Measurements from ENCODE around the gene ADCY9. TPM values are rescaled to one million over a fixed set of nuclear protein-coding genes. Genes with fewer than 3 reads are reported as not detected.

The ADCY9 gene
- total and polyA plus RNA-seq, 5 donors: 13.0 to 31.4 (median 27.0) TPM

DNA sequence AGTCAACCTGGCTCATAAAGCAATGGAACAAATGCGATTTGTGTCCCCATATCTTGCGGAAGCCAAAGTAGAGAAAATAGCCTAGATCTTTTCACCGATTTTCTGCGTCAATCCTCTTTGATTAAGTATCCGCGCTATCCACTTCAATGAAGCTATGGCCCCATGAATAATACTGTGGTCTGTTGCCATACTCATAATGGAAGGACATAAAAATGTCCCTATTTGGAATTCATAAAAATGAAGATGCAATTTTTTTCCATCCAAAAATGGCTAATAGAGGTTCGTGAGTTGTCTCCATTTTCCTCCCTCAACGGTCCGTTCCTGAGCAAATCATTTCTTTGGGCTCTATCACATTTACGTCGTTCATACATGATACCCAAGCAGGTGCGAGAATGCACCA, 25.4 kb upstream of the ADCY9 start:
- 96% methylated on average over 12 of the region's 12 CpGs for WGBS
- H3K4me1 ChIP-seq (ENCODE audit: control insufficient read depth, insufficient read depth, low read length): no peaks in the 10 kb centered on the region
- no peak for ATAC-seq
- no peak overlapping the region for H3K4me3 ChIP-seq (ENCODE audit: low read length)
- no peak overlapping the region for H3K27ac ChIP-seq (ENCODE audit: low read length)
- H3K9me3 ChIP-seq (ENCODE audit: control insufficient read depth, low read length): no peaks in the 10 kb centered on the region
- H3K27me3 ChIP-seq (ENCODE audit: control insufficient read depth, insufficient read depth): no peaks in the 10 kb centered on the region
- intact Hi-C loops (cut with DNase I): no loop called here
- no peak for DNase-seq

DNA sequence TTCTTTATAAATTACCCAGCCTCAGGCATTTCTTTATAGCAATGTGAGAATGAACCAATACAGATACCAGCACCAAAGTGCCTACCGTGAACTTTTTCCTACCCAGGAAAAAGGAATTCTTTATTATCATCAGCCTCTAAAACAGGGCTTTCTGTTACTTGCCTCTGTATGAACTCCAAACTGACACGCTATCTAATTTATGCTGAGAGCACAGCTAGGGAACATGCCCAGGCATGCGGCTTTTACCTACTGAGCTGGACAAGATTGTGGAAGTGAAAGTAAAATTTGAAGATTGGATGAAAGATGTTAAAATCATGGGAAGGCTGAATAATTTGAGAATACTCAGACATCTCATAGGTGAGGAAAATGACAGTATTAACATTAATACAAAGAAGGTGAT, 24.4 kb upstream of the ADCY9 start:
- ATAC-seq (no peak), DNase-seq (no peak)
- Histone ChIP-seq H3K9me3 (ENCODE audit: control insufficient read depth, low read length) (no peaks in the 10 kb centered on the region), H3K27me3 (ENCODE audit: control insufficient read depth, insufficient read depth) (no peaks in the 10 kb centered on the region), H3K27ac (ENCODE audit: low read length) (no peak overlapping the region), H3K4me3 (ENCODE audit: low read length) (no peak overlapping the region), H3K4me1 (ENCODE audit: control insufficient read depth, insufficient read depth, low read length) (no peaks in the 10 kb centered on the region)
- 76% methylated on average over 3 of the region's 3 CpGs for WGBS
- intact Hi-C loops (cut with DNase I): no loop called here

DNA sequence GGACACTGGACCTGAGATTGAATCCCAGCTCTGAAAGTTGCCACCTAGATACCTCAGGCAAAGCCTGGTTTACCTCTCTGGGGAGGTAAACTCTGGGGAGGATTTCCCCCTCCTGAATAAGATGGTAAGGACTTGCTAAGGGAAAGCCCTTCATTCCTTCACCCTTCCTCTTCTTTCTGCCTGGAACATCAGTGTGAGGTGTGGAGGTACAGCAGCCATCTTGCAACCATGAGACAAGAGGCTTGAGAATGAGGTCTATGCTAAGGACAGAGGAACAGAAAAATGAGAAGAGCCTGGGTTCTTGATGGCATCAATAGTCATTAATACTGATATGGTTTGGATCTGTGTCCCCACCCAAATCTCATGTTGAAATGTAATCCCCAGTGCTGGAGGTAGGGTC, 23.7 kb upstream of the ADCY9 start:
- H3K4me1 ChIP-seq (ENCODE audit: control insufficient read depth, insufficient read depth, low read length): no peaks in the 10 kb centered on the region
- DNase-seq: no peak
- H3K27ac ChIP-seq (ENCODE audit: low read length): no peak overlapping the region
- H3K4me3 ChIP-seq (ENCODE audit: low read length): no peak overlapping the region
- intact Hi-C loops (cut with DNase I): no loop called here
- no peak for ATAC-seq
- H3K9me3 ChIP-seq (ENCODE audit: control insufficient read depth, low read length): no peaks in the 10 kb centered on the region
- no peaks in the 10 kb centered on the region for H3K27me3 ChIP-seq (ENCODE audit: control insufficient read depth, insufficient read depth)

- H3K4me3 ChIP-seq (ENCODE audit: low read length): no peak overlapping the region
- DNase-seq (no peak), ATAC-seq (no peak)
- intact Hi-C loops (cut with DNase I): no loop called here
- H3K27ac ChIP-seq (ENCODE audit: low read length): no peak overlapping the region
- 80% methylated on average over 6 of the region's 6 CpGs for WGBS
- no peaks in the 10 kb centered on the region for H3K27me3 ChIP-seq (ENCODE audit: control insufficient read depth, insufficient read depth)
- H3K9me3 ChIP-seq (ENCODE audit: control insufficient read depth, low read length): no peaks in the 10 kb centered on the region
- H3K4me1 ChIP-seq (ENCODE audit: control insufficient read depth, insufficient read depth, low read length): no peaks in the 10 kb centered on the region
Observed at GRCh38 chr16:4138713-4139112, 22.5 kb upstream of the ADCY9 start.

GRCh38 chr16:4137438-4137837, 21.2 kb upstream of the ADCY9 start:
- Histone ChIP-seq H3K4me3 (ENCODE audit: low read length) (no peak overlapping the region), H3K27me3 (ENCODE audit: control insufficient read depth, insufficient read depth) (no peaks in the 10 kb centered on the region), H3K4me1 (ENCODE audit: control insufficient read depth, insufficient read depth, low read length) (no peaks in the 10 kb centered on the region), H3K9me3 (ENCODE audit: control insufficient read depth, low read length) (no peaks in the 10 kb centered on the region), H3K27ac (ENCODE audit: low read length) (no peak overlapping the region)
- 86% methylated on average over 3 of the region's 3 CpGs for WGBS
- intact Hi-C loops (cut with DNase I): no loop called here
- DNase-seq (no peak), ATAC-seq (no peak)

DNA sequence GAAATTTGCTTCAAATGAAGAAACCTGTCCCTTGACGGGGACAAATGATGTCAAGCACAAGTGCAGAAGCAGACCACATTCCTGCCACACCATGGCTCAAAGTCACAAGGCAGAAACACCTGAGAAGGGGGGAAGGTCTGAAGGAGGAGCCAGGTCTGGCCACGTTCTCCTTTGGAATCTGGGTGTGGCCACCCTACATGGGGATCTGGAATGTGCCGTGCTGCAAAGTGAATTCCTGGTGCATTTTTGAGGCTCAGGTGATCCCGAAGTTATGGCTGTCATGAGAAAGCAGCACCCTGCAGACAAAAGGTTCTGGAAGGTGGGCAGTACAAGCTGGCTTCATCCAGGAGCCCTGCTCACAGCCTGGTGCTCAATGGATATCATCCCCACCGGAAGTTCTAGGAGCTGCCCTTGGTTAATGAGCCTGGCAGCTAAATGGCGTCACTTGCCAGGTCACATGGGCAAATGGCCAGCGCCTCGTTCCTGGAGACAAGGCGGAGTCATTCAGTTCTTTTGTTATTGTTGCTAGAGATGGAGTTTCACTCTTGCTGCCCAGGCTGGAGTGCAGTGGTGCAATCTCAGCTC, 20.1 kb upstream of the ADCY9 start:
- ATAC-seq (no peak), DNase-seq (no peak)
- H3K4me1 ChIP-seq (ENCODE audit: control insufficient read depth, insufficient read depth, low read length): no peaks in the 10 kb centered on the region
- intact Hi-C loops (cut with DNase I): no loop called here
- no peak overlapping the region for H3K4me3 ChIP-seq (ENCODE audit: low read length)
- H3K27me3 ChIP-seq (ENCODE audit: control insufficient read depth, insufficient read depth): no peaks in the 10 kb centered on the region
- H3K9me3 ChIP-seq (ENCODE audit: control insufficient read depth, low read length): no peaks in the 10 kb centered on the region
- no peak overlapping the region for H3K27ac ChIP-seq (ENCODE audit: low read length)
- 57% methylated on average over 9 of the region's 9 CpGs for WGBS

DNA sequence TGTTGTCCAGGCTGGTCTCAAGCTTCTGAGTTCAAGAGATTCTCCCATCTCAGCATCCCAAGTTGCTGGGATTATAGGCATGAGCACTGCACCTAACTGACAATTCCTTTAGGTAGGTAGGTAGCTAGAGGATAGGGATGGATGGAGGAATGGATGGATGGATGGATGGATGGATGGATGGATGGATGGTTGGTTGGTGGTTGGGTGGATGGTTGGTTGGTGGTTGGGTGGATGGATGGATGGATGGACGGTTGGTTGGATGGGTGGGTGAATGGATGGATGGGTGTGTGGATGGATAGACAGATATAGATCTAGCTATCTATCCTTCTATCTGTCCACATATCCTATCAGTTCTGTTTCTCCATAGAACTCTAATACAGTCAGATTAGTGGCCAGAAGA, 19.3 kb upstream of the ADCY9 start:
- no peak for DNase-seq
- 100% methylated on average over 1 of the region's 1 CpG for WGBS
- Histone ChIP-seq H3K4me3 (ENCODE audit: low read length) (no peak overlapping the region), H3K27ac (ENCODE audit: low read length) (no peak overlapping the region), H3K27me3 (ENCODE audit: control insufficient read depth, insufficient read depth) (no peaks in the 10 kb centered on the region), H3K9me3 (ENCODE audit: control insufficient read depth, low read length) (no peaks in the 10 kb centered on the region), H3K4me1 (ENCODE audit: control insufficient read depth, insufficient read depth, low read length) (no peaks in the 10 kb centered on the region)
- intact Hi-C loops (cut with DNase I): no loop called here
- ATAC-seq: no peak

DNA sequence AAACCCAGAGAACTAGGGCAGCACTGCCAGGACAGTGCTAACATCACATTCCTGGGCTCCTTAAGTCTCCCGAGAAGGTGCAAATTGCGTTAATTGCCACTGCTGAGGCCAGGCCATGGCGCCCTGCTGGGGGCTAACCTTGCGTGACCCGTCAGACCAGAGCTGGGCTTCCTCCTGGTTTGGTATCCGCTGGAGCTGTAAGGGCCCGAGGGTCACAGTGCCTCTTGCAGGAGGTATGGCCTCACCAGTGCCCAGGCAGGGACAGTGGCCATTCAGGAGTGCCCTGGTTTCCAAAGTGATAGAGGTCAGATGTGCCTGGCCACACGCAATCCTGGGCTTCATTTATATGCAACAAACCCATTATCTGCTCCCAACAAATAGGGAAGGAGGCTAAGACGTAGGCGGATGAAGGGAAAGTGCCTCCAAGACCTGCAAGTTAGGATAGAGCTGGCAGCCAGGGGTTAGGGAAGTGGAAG, 17.7 kb upstream of the ADCY9 start:
- Histone ChIP-seq H3K4me1 (ENCODE audit: control insufficient read depth, insufficient read depth, low read length) (no peaks in the 10 kb centered on the region), H3K9me3 (ENCODE audit: control insufficient read depth, low read length) (no peaks in the 10 kb centered on the region), H3K4me3 (ENCODE audit: low read length) (no peak overlapping the region), H3K27ac (ENCODE audit: low read length) (no peak overlapping the region), H3K27me3 (ENCODE audit: control insufficient read depth, insufficient read depth) (no peaks in the 10 kb centered on the region)
- 86% methylated on average over 10 of the region's 10 CpGs for WGBS
- intact Hi-C loops (cut with DNase I): no loop called here
- ATAC-seq (no peak), DNase-seq (no peak)

GRCh38 chr16:4131621-4132020, 15.4 kb upstream of the ADCY9 start:
- Histone ChIP-seq H3K27me3 (ENCODE audit: control insufficient read depth, insufficient read depth) (no peaks in the 10 kb centered on the region), H3K4me3 (ENCODE audit: low read length) (no peak overlapping the region), H3K27ac (ENCODE audit: low read length) (no peak overlapping the region), H3K4me1 (ENCODE audit: control insufficient read depth, insufficient read depth, low read length) (no peaks in the 10 kb centered on the region), H3K9me3 (ENCODE audit: control insufficient read depth, low read length) (no peaks in the 10 kb centered on the region)
- intact Hi-C loops (cut with DNase I): no loop called here
- 63% methylated on average over 13 of the region's 13 CpGs for WGBS
- DNase-seq (no peak), ATAC-seq (no peak)

GRCh38 chr16:4124535-4125294, 8.5 kb upstream of the ADCY9 start:
- 89% methylated on average over 12 of the region's 12 CpGs for WGBS
- no peak for DNase-seq
- Histone ChIP-seq H3K27ac (ENCODE audit: low read length) (no peak overlapping the region), H3K4me3 (ENCODE audit: low read length) (no peak overlapping the region), H3K27me3 (ENCODE audit: control insufficient read depth, insufficient read depth) (no peaks in the 10 kb centered on the region), H3K4me1 (ENCODE audit: control insufficient read depth, insufficient read depth, low read length) (no peaks in the 10 kb centered on the region), H3K9me3 (ENCODE audit: control insufficient read depth, low read length) (no peaks in the 10 kb centered on the region)
- intact Hi-C loops (cut with DNase I): loop anchor here in 1 of 4 donors (10.0 kb wide), 1 partner anchor 50 kb away; no protein-coding TSS in a partner anchor
- ATAC-seq: no peak

GRCh38 chr16:4123616-4124300, 7.5 kb upstream of the ADCY9 start:
- Histone ChIP-seq H3K4me3 (ENCODE audit: low read length) (no peak overlapping the region), H3K4me1 (ENCODE audit: control insufficient read depth, insufficient read depth, low read length) (no peaks in the 10 kb centered on the region), H3K27me3 (ENCODE audit: control insufficient read depth, insufficient read depth) (no peaks in the 10 kb centered on the region), H3K27ac (ENCODE audit: low read length) (no peak overlapping the region), H3K9me3 (ENCODE audit: control insufficient read depth, low read length) (no peaks in the 10 kb centered on the region)
- no peak for ATAC-seq
- intact Hi-C loops (cut with DNase I): loop anchor here in 1 of 4 donors (10.0 kb wide), 1 partner anchor 51 kb away; no protein-coding TSS in a partner anchor
- DNase-seq: no peak
- WGBS: 67% methylated on average over 16 of the region's 16 CpGs
